CD4-positive, alpha-beta T cell treated with Interferon alpha-2 for 1 hour (primary cell): ENCODE results near the gene ZCCHC7.
"Not testable (repeated sequence)": the region's sequence is repeated elsewhere in the genome, so short reads cannot be mapped to it uniquely, and the experiment has no call there.

ENCODE experiments used
- DNase-seq, 2 donors: peaks; one replicate each; pipeline ENCODE4 v3.0.0-alpha.2; 2020 to 2022

The ZCCHC7 gene

GRCh38 chr9:37121881-37122280, 1.5 kb downstream of the ZCCHC7 start:
- DNase-seq = no peak

- DNase-seq = no peak
Observed at GRCh38 chr9:37126214-37126788, 5.9 kb downstream of the ZCCHC7 start.

- no peak for DNase-seq
Observed at GRCh38 chr9:37127018-37127417, 6.6 kb downstream of the ZCCHC7 start.

GRCh38 chr9:37128051-37128450, 7.7 kb downstream of the ZCCHC7 start:
- no peak for DNase-seq

- no peak for DNase-seq
Observed at GRCh38 chr9:37134166-37134565, 13.8 kb downstream of the ZCCHC7 start.

- DNase-seq = no peak
Observed at GRCh38 chr9:37141015-37141414, 20.6 kb downstream of the ZCCHC7 start.

GRCh38 chr9:37144762-37145161, 24.4 kb downstream of the ZCCHC7 start:
- DNase-seq = no peak

GRCh38 chr9:37146410-37146809, 26.0 kb downstream of the ZCCHC7 start:
- DNase-seq = peak in 1 of 2 donors; percentile 60

- DNase-seq = no peak
Observed at GRCh38 chr9:37148181-37148580, 27.8 kb downstream of the ZCCHC7 start.

GRCh38 chr9:37149666-37150308, 29.4 kb downstream of the ZCCHC7 start:
- no peak for DNase-seq

GRCh38 chr9:37150415-37150814, 30.0 kb downstream of the ZCCHC7 start:
- DNase-seq = no peak

GRCh38 chr9:37151812-37152211, 31.4 kb downstream of the ZCCHC7 start:
- no peak for DNase-seq

GRCh38 chr9:37152365-37152764, 32.0 kb downstream of the ZCCHC7 start:
- DNase-seq = no peak

- no peak for DNase-seq
Observed at GRCh38 chr9:37155601-37156000, 35.2 kb downstream of the ZCCHC7 start.

GRCh38 chr9:37156205-37156604, 35.8 kb downstream of the ZCCHC7 start:
- DNase-seq = no peak

GRCh38 chr9:37156781-37157356, 36.5 kb downstream of the ZCCHC7 start:
- DNase-seq = no peak

GRCh38 chr9:37157726-37158377, 37.5 kb downstream of the ZCCHC7 start:
- no peak for DNase-seq

- DNase-seq = no peak
Observed at GRCh38 chr9:37163299-37163698, 42.9 kb downstream of the ZCCHC7 start.

- not testable (repeated sequence) for DNase-seq
Observed at GRCh38 chr9:37164335-37164734, 44.0 kb downstream of the ZCCHC7 start.

- no peak for DNase-seq
Observed at GRCh38 chr9:37165644-37166043, 45.3 kb downstream of the ZCCHC7 start.

GRCh38 chr9:37167456-37168047, 47.2 kb downstream of the ZCCHC7 start:
- DNase-seq = no peak

GRCh38 chr9:37172557-37172956, 52.2 kb downstream of the ZCCHC7 start:
- no peak for DNase-seq

GRCh38 chr9:37174247-37174646, 53.9 kb downstream of the ZCCHC7 start:
- DNase-seq = no peak

GRCh38 chr9:37178742-37179141, 58.4 kb downstream of the ZCCHC7 start:
- DNase-seq = no peak
